Stimulated activated naive CD8-positive, alpha-beta T cell treated with anti-CD3 and anti-CD28 coated beads, Interleukin-15, amount 100 ng/mL, for 72 hours (primary cell): ENCODE data around the gene PLPPR3.
A peak's percentile ranks its signal among the peaks of the same experiment; 100 is the strongest.
"Not testable (repeated sequence)": the region's sequence is repeated elsewhere in the genome, so short reads cannot be mapped to it uniquely, and the experiment has no call there.

ENCODE experiments used
- ATAC-seq: fragments of 150-1000 bp; cut with Tn5 transposase; 2 replicates; pipeline ENCODE4 v1.10.0; 2021; ENCODE audit warnings: mild to moderate bottlenecking, moderate library complexity
- DNase-seq, 2 donors: peaks; one replicate each; pipeline ENCODE4 v3.0.0; 2021 to 2022
- H3K27ac Mint-ChIP-seq, 2 donors: one replicate each; pipeline ENCODE4 v1.8.0; 2022; ENCODE audit warnings: mild to moderate bottlenecking in 2 of 2, mixed read lengths in 2 of 2, moderate library complexity in 2 of 2
- H3K27me3 Mint-ChIP-seq: one replicate; pipeline ENCODE4 v1.8.0; 2022; ENCODE audit warnings: mixed read lengths
- H3K4me1 Mint-ChIP-seq: one replicate; pipeline ENCODE4 v1.8.0; 2022; ENCODE audit warnings: mild to moderate bottlenecking, mixed read lengths
- H3K4me3 Mint-ChIP-seq, 2 donors: one replicate each; pipeline ENCODE4 v1.8.0; 2022; ENCODE audit warnings: mild to moderate bottlenecking in 2 of 2, mixed read lengths in 2 of 2, moderate library complexity in 1 of 2
- H3K9me3 Mint-ChIP-seq, 2 donors: one replicate each; pipeline ENCODE4 v1.8.0; 2022; ENCODE audit warnings: mixed read lengths in 2 of 2

PLPPR3 gene

DNA sequence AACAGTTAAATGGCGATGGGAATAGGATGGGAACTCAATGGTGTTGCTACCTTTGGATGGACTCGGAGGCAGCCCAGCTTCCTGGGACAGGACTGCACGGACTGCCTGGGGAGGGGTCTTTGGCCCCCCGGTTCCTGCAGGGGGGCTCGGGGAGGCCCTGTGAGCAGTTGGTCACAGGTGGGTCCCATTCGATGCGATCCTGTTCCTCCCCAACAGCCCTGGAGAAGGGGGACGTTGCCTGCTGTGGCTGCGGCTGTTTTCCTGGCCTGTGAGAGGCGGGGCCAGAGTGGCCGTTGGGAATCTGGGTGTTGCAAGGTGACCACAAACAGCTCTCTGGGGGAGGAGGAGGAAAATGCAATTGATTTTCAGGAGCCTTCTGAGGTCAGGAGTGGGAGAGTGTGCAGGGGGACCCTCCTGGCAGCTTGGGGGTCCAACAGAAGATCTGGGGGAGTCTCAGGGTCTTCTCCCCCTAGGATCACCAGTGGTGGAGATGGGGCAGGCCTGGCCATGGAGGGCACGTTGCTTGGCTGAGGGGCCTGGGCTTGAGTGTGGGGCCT lies 1.9 kb upstream of the PLPPR3 start:
- peaks cover 50% of the 10 kb centered on the region for H3K27me3 Mint-ChIP-seq
- H3K4me3 Mint-ChIP-seq: no peak overlapping the region
- no peaks in the 10 kb centered on the region for H3K9me3 Mint-ChIP-seq
- no peaks in the 10 kb centered on the region for H3K4me1 Mint-ChIP-seq
- H3K27ac Mint-ChIP-seq: no peak overlapping the region
- no peak for ATAC-seq
- DNase-seq: no peak

DNA sequence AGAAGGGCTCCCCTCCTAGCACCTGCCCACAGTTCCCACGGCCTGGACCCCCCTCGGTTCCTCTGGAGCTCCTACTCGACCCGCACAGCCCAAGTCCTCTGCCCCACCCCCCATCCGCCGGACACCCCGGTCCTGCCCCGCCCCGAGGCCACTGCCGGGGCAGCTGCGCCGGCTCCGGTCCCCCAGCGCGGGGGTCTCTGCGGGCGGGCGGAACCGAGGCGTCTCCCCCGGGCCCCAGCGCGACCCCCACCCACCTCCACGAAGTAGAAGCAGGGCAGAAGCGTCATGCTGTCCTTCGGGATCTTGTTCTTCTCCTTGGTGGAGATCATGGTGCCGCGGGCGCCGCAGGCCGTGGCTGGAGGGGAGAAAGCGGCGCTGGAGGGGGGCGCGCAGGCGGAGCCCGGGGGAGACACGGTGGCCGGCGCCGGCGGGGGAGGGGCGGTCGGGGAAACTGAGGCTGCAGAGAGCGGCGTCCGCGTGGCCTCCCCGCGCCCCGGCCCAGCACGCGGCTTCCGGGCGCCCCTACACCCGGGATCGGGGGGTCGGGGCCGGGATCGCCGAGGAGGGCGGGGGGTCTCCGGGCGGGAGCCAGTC lies 427 bp downstream of the PLPPR3 start:
- no peak for DNase-seq
- Mint-ChIP-seq H3K27me3 (peaks cover 43% of the 10 kb centered on the region), H3K4me3 (peak overlapping the region; percentile 53 to 67), H3K4me1 (no peaks in the 10 kb centered on the region), H3K27ac (no peak overlapping the region), H3K9me3 (peaks cover 7 to 8% of the 10 kb centered on the region in 2 donors)
- peak; percentile 33 for ATAC-seq

DNA sequence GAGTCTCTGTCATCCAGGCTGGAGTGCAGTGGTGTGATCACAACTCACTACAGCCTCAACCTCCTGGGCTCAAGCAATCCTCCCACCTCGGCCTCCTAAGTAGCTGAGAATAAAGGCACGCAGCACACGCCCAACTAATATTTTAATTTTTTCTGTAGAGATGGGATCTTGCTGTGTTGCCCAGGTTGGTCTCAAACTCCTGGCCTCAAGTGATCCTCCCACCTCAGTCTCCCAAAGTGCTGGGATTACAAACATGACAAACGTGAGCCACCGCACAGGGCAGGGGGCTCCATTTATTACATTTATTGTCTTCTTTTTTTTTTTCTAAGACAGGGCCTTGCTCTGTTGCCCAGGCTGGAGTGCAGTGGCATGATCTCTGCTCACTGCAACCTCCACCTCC lies 1.5 kb downstream of the PLPPR3 start:
- Mint-ChIP-seq H3K27me3 (peaks cover 34% of the 10 kb centered on the region), H3K9me3 (peaks cover 9 to 15% of the 10 kb centered on the region in 2 donors)
- not testable (repeated sequence) for H3K4me3 Mint-ChIP-seq, DNase-seq, H3K4me1 Mint-ChIP-seq, H3K27ac Mint-ChIP-seq, ATAC-seq

DNA sequence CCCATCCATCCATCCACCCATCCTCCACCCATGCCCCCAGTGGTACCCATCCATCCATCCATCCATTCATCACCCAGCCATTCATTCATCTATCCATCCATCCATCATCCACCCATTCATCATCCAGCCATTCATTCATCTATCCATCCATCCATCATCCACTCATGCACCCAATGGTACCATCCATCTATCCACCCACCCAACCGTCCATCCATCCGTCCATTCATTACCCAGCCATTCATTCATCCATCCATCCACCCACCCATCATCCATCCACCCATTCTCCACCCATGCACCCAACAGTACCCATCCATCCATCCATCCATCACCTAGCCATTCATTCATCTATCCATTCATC lies 5.3 kb downstream of the PLPPR3 start:
- H3K27me3 Mint-ChIP-seq: peaks cover 5% of the 10 kb centered on the region
- H3K27ac Mint-ChIP-seq: no peak overlapping the region
- H3K4me1 Mint-ChIP-seq: peaks cover 6% of the 10 kb centered on the region
- DNase-seq (no peak), ATAC-seq (no peak)
- H3K9me3 Mint-ChIP-seq: peaks cover 9 to 22% of the 10 kb centered on the region in 2 donors
- H3K4me3 Mint-ChIP-seq: no peak overlapping the region

DNA sequence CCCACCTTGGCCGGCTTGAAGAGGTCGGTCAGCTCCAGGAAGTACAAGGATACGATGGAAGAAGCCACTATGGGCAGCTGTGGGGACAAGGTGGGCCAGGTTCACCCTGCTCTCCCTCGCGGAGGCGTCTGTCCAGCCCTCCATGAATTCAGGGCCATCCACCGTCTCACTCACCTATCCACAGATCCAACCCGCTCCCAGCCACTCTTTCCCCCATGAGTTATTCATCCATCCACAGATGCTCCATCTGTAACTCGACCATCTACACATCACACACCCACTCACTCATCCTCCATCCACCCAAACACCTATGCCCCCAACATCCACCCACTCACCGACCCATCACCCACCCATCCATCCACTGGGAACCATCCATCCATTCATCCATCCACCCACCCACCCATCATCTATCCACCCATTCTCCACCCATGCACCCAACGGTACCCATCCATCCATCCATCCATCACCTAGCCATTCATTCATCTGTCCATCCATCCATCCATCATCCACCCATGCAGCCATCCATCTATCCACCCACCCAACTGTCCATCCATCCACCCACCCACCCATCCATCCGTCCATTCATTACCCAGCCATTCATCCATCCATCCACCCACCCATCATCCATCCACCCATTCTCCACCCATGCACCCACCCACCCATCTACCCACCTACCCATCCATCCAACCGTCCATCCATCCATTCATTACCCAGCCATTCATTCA lies 5.8 kb downstream of the PLPPR3 start:
- Mint-ChIP-seq H3K9me3 (peaks cover 9 to 22% of the 10 kb centered on the region in 2 donors), H3K4me3 (no peak overlapping the region), H3K4me1 (peaks cover 6% of the 10 kb centered on the region), H3K27ac (peak overlapping the region in 1 of 2 donors; percentile 48), H3K27me3 (peaks cover under 1% of the 10 kb centered on the region)
- no peak for ATAC-seq
- no peak for DNase-seq

DNA sequence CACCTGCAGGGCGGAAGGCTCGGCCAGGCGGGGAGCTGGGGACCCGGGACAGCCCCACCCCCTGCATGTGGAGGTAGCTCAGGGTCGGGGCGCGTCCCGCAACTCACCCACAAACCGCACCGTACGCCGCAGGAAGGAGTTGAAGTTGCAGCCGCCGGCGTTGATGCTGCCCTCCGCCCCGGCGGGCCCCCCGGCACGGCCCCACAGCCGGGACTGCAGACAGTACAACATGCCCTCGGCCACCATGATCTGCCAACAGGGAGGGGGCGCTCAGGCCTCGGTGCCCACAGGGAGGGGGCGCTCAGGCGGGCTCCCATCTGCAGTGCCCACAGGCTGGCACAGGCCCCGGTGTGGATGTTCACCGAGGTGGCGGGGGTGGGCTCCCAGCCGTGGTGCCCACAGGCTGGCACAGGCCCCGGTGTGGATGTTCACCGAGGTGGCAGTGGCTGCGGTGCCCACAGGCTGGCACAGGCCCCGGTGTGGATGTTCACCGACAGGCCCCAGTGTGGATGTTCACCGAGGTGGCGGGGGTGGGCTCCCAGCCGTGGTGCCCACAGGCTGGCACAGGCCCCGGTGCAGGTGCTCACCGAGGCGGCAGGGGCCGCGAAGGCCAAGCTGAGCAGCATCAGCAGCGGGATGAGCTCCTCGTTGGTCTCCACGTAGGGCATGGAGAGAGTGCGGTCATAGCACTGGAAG lies 6.5 kb downstream of the PLPPR3 start:
- H3K4me3 Mint-ChIP-seq: peak overlapping the region in 1 of 2 donors; percentile 59
- ATAC-seq (peak; percentile 13), DNase-seq (no peak)
- H3K4me1 Mint-ChIP-seq: peaks cover 6% of the 10 kb centered on the region
- H3K27me3 Mint-ChIP-seq: no peaks in the 10 kb centered on the region
- H3K9me3 Mint-ChIP-seq: peaks cover 9 to 22% of the 10 kb centered on the region in 2 donors
- H3K27ac Mint-ChIP-seq: peak overlapping the region in 1 of 2 donors; percentile 96

DNA sequence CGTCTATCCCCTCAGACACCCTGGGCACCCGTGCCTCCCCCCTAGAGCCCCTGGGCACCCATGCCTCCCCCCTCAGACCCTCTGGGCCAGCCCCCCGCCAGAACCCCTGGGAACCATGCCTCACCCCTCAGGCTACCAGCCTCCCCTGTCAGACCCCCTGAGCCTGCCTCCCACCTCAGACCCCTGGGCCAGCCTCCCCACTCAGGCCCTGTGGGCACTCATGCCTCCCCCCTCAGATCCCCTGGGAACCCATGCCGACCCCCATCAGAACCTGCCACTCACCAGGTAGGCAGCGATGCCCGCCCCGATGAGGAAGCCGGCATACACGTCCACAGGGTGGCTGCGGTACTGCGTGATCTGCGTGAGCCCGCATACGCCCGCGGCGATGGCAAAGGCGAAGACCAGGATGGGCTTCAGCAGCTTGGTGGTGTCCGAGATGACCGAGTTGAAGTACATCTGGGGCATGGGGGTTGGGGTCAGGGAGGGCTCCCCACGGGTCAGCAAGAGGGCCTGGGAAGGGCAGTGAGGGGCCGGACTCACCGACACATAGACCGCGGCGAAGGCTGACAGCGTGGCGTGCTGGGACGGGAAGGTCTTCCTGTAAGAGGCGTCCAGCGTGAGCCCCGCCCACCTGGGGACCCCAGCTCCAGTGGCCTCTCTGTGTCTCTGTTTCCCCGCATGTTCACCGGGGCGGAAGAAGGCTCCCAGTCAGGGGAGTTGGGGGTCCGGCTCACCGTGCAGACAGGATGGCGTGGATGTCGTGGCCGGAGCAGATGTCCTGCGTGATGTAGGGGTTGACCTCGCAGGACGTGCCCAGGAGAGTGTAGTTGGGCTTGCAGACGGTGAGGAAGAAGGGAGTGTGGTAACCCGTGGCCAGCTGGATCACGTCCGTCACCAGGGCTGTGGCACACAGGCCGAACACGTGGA lies 7.3 kb downstream of the PLPPR3 start:
- H3K27me3 Mint-ChIP-seq: no peaks in the 10 kb centered on the region
- ATAC-seq: peak; percentile 31
- peak overlapping the region in 1 of 2 donors; percentile 59 for H3K4me3 Mint-ChIP-seq
- H3K9me3 Mint-ChIP-seq: peaks cover 9 to 22% of the 10 kb centered on the region in 2 donors
- H3K27ac Mint-ChIP-seq: peak overlapping the region in 1 of 2 donors; percentile 96
- DNase-seq: no peak
- H3K4me1 Mint-ChIP-seq: peaks cover 6% of the 10 kb centered on the region

DNA sequence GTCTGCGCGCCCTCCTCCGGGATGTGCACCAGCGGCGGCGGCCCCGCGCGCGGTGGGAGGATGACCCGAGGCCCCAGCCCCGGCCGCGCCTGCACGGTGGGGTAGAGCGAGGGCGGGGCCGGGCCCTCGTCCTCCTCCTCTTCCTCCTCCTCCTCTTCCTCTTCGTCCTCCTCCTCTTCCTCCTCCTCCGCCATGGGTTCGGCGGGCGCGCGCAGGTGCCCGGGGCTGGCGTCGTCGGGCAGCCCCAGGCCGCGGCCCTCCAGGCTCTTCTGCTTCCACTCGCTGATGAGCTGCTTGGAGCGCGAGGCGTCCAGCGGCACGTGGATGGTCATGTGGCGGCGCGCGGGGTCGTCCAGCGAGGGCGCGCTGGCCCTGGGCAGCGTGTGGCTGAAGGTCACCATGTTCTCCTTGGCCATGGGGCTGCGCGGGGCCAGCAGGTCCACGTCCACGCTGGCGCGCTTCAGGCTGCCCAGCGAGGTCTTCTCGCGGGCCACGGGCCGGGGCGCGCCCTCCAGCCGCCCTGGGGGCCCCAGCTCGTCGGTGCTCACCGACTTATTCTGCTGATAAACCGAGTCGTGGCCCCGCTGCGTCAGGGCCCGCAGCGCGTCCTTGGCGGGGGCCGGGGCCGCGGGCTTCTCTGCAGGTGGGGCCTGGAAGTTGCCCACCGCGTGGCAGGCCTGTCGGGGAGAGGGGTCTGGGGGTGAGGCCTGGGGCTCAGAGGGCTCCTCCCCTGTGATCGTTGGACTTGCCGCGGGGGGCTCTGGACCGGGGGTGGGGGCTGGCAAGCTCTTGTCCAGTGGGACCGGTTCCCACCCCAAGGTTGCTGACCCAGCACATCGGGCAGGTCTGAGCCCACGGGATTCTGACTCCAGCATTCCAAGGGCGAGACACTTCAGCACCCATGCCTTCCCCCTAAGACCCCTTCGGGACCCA lies 8.3 kb downstream of the PLPPR3 start:
- ATAC-seq: peak; percentile 50
- H3K27ac Mint-ChIP-seq: peak overlapping the region in 1 of 2 donors; percentile 93
- no peak overlapping the region for H3K4me3 Mint-ChIP-seq
- no peak for DNase-seq
- no peaks in the 10 kb centered on the region for H3K27me3 Mint-ChIP-seq
- H3K4me1 Mint-ChIP-seq: peaks cover 6% of the 10 kb centered on the region
- peaks cover 9 to 22% of the 10 kb centered on the region in 2 donors for H3K9me3 Mint-ChIP-seq

DNA sequence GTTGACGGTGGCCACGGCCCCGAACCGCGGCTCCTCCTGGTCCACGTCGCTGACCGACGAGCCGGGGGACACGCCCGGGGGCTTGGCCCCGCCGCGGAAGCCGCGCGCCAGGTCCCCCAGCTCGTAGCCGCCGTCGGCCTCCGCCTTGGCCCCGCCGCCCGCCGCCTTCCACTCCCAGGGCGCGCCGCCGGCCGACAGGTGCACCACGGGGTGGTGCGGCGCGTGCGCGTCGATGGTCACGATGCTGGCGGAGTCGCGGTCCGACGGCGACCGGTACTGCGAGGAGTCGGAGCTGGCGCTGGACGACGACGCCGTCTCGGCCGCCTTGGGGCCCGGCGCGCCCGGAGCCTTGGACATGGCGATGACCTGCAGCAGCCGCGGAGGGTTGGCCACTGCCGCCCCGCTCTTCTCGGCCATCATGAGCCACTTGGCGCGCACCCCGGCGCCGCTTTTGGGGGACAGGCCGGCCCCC lies 9.0 kb downstream of the PLPPR3 start:
- DNase-seq (no peak), ATAC-seq (peak; percentile 25)
- Mint-ChIP-seq H3K27ac (no peak overlapping the region), H3K4me1 (peaks cover 8% of the 10 kb centered on the region), H3K9me3 (peaks cover 9 to 22% of the 10 kb centered on the region in 2 donors), H3K27me3 (no peaks in the 10 kb centered on the region), H3K4me3 (no peak overlapping the region)

DNA sequence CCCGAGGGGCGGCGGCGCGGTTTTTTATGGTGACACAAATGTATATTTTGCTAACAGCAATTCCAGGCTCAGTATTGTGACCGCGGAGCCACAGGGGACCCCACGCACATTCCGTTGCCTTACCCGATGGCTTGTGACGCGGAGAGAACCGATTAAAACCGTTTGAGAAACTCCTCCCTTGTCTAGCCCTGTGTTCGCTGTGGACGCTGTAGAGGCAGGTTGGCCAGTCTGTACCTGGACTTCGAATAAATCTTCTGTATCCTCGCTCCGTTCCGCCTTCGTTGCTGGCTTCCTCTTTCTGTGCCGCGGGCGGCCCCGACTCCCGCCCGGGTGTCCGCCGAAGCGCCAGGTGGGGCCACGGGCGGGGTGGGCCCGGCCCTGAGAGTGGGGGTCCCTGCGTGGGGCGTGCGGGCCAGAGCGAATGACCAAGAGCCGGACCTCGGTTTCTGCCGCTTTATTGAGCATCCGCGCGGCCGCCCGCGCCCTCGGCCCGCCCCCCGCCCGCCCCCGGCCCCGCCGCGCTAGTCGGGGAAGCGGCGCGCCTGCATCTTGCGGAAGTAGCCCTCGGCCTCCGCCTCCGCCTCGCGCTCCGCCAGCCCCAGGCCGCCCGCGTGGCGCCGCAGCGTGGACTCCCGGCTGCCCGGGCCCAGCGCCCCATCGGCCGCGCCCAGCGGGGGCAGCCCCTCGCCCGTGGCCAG lies 9.6 kb downstream of the PLPPR3 start:
- peaks cover 14% of the 10 kb centered on the region for H3K4me1 Mint-ChIP-seq
- H3K9me3 Mint-ChIP-seq: peaks cover 9 to 22% of the 10 kb centered on the region in 2 donors
- no peak overlapping the region for H3K27ac Mint-ChIP-seq
- H3K27me3 Mint-ChIP-seq: no peaks in the 10 kb centered on the region
- ATAC-seq (peak; percentile 27), DNase-seq (no peak)
- H3K4me3 Mint-ChIP-seq: no peak overlapping the region

DNA sequence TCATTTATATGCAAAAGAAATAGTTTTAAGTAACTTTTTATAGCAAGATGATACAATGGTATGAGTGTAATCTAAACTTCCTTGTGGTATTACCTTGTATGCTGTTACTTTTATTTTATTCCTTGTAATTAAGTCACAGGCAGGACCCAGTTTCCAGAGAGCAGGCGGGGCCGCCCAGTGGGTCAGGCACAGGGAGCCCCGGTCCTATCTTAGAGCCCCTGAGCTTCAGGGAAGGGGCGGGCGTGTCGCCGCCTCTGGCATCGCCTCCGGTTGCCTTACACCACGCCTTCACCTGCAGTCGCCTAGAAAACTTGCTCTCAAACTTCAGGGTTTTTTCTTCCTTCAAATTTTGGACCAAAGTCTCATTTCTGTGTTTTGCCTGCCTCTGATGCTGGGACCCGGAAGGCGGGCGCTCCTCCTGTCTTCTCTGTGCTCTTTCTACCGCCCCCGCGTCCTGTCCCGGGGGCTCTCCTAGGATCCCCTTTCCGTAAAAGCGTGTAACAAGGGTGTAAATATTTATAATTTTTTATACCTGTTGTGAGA lies 10.2 kb downstream of the PLPPR3 start:
- no peak overlapping the region for H3K4me3 Mint-ChIP-seq
- H3K9me3 Mint-ChIP-seq: peaks cover 4 to 17% of the 10 kb centered on the region in 2 donors
- ATAC-seq (no peak), DNase-seq (no peak)
- peaks cover 20% of the 10 kb centered on the region for H3K4me1 Mint-ChIP-seq
- no peaks in the 10 kb centered on the region for H3K27me3 Mint-ChIP-seq
- peak overlapping the region in 1 of 2 donors; percentile 59 for H3K27ac Mint-ChIP-seq

DNA sequence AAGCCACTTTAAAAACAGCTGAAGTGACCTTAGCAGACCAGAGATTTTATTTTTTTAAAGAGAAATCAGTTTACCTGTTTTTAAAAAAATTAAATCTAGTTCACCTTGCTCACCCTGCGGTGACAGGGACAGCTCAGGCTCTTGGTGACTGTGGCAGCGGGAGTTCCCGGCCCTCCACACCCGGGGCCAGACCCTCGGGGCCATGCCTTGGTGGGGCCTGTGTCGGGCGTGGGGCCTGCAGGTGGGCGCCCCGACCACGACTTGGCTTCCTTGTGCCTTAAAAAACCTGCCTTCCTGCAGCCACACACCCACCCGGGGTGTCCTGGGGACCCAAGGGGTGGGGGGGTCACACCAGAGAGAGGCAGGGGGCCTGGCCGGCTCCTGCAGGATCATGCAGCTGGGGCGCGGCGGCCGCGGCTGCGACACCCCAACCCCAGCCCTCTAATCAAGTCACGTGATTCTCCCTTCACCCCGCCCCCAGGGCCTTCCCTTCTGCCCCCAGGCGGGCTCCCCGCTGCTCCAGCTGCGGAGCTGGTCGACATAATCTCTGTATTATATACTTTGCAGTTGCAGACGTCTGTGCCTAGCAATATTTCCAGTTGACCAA lies 10.8 kb downstream of the PLPPR3 start:
- peaks cover 0 to 12% of the 10 kb centered on the region in 2 donors for H3K9me3 Mint-ChIP-seq
- H3K27me3 Mint-ChIP-seq: no peaks in the 10 kb centered on the region
- no peak overlapping the region for H3K4me3 Mint-ChIP-seq
- H3K27ac Mint-ChIP-seq: no peak overlapping the region
- peaks cover 20% of the 10 kb centered on the region for H3K4me1 Mint-ChIP-seq
- no peak for ATAC-seq
- DNase-seq: no peak
